Measurements from ENCODE around the gene AMPH.

Gene AMPH

GRCh38 chr7:38628630-38629385 lies 2.4 kb downstream of the AMPH start:
- TF ChIP-seq, protein P1, sequence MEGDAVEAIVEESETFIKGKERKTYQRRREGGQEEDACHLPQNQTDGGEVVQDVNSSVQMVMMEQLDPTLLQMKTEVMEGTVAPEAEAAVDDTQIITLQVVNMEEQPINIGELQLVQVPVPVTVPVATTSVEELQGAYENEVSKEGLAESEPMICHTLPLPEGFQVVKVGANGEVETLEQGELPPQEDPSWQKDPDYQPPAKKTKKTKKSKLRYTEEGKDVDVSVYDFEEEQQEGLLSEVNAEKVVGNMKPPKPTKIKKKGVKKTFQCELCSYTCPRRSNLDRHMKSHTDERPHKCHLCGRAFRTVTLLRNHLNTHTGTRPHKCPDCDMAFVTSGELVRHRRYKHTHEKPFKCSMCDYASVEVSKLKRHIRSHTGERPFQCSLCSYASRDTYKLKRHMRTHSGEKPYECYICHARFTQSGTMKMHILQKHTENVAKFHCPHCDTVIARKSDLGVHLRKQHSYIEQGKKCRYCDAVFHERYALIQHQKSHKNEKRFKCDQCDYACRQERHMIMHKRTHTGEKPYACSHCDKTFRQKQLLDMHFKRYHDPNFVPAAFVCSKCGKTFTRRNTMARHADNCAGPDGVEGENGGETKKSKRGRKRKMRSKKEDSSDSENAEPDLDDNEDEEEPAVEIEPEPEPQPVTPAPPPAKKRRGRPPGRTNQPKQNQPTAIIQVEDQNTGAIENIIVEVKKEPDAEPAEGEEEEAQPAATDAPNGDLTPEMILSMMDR (conservative IDR thresholded peaks at IDR 0.05; ENCODE audit: low read depth, low read length) = no peak
- H3K4me3 ChIP-seq (ENCODE audit: low read depth, low read length) = no peak overlapping the region
- DNase-seq (ENCODE audit: low read depth) = peak; percentile 31

DNA sequence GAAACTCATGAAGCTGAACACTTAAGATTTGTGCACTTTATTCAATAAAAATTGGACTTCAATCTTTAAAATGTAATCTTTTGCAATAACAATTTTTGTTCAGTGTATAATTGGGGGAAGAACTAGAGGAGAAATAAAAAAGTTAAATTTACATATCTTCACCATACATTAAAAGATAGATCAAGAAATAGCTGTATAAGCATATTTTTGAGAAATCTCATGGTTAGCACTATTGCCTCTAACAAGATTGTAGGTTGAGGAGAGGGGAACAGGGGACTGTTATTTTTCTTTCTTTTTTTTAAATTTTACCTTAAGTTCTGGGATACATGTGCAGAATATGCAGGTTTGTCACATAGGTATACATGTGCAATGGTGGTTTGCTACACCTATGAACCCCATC lies 5.3 kb downstream of the AMPH start:
- DNase-seq (ENCODE audit: low read depth) = no peak
- TF ChIP-seq, protein P1 (conservative IDR thresholded peaks at IDR 0.05; ENCODE audit: low read depth, low read length) = no peak
- no peak overlapping the region for H3K4me3 ChIP-seq (ENCODE audit: low read depth, low read length)

DNA sequence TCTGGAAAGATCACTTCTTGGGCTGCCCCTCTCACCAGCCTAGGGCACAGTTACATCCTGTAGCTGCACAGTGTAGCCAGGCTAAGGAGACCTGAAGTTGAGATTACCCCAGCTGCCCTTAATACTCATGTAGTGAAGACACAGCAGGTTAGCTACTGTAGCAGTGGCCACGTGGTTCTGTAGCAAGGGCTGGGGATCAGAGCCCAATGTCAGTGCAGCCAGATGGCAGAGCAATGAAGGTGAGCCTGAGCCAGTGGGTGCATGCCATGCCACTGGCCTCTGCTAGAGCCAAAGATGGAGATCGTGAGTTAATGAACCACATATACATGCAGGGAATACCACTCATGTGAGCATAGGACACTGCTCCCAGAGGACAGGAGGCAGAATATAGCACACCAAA lies 15.5 kb downstream of the AMPH start:
- DNase-seq (ENCODE audit: low read depth) = no peak
- H3K4me3 ChIP-seq (ENCODE audit: low read depth, low read length) = no peak overlapping the region
- TF ChIP-seq, protein P1 (conservative IDR thresholded peaks at IDR 0.05; ENCODE audit: low read depth, low read length) = no peak

- TF ChIP-seq, protein P1 (conservative IDR thresholded peaks at IDR 0.05; ENCODE audit: low read depth, low read length) = no peak
- DNase-seq (ENCODE audit: low read depth) = no peak
- H3K4me3 ChIP-seq (ENCODE audit: low read depth, low read length) = no peak overlapping the region
Measured at GRCh38 chr7:38607466-38607865, 23.7 kb downstream of the AMPH start.

GRCh38 chr7:38600741-38601140 lies 30.4 kb downstream of the AMPH start:
- DNase-seq (ENCODE audit: low read depth) = no peak
- no peak overlapping the region for H3K4me3 ChIP-seq (ENCODE audit: low read depth, low read length)
- TF ChIP-seq, protein P1 (conservative IDR thresholded peaks at IDR 0.05; ENCODE audit: low read depth, low read length) = no peak

GRCh38 chr7:38594949-38595348 lies 36.2 kb downstream of the AMPH start:
- TF ChIP-seq, protein P1 (conservative IDR thresholded peaks at IDR 0.05; ENCODE audit: low read depth, low read length) = no peak

DNA sequence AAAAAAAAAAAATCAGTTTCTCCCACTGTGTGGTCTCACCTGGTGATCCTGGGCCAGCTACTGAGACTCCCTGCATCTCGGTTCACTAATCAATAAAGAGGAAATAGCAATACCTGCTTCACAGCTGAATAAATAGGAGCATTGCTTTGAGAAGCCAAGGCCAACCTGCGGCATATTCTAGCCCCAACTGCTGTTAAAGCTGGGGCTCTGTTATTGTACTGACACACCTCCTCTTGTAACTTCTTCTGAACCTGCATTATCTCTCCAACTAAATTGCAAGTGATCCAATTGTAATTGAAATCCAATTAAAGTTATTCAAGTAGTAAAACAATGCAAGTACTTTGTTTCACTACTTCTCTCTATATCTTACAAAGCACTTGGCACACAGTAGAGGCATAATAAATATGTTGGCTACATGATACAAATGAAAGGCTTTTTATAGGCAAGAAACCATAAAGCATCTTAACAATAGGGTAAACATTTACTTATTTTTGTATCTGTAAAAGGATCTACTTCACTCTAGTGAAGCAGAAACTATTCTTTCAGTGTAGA lies 38.4 kb downstream of the AMPH start:
- no peak for DNase-seq (ENCODE audit: low read depth)
- TF ChIP-seq, protein P1 (conservative IDR thresholded peaks at IDR 0.05; ENCODE audit: low read depth, low read length) = no peak
- H3K4me3 ChIP-seq (ENCODE audit: low read depth, low read length) = no peak overlapping the region

More at GRCh38 chr7:38594949-38595348, 36.2 kb downstream of the AMPH start:
- H3K4me3 ChIP-seq (ENCODE audit: low read depth, low read length) = no peak overlapping the region
- DNase-seq (ENCODE audit: low read depth) = no peak
